PFSK-1 (cell line): ENCODE results near the gene FTSJ1.

ENCODE experiments used
- FOXP2 ChIP-seq: optimal IDR thresholded peaks from 2 replicates; pipeline ENCODE3; 2011; ENCODE audit warnings: borderline replicate concordance, control low read depth, inconsistent platforms; ENCODE audit not compliant: insufficient read depth; ENCODE audit errors: extremely low read length, extremely low read depth
- POLR2AphosphoS5 ChIP-seq: IDR thresholded peaks from 2 replicates; pipeline ENCODE4 v1.6.1; 2012; ENCODE audit warnings: low read depth, mild to moderate bottlenecking, control low read depth, low read length, moderate library complexity
- SIN3A ChIP-seq: IDR thresholded peaks from 2 replicates; pipeline ENCODE4 v1.6.1; 2012; ENCODE audit warnings: mild to moderate bottlenecking, low read length, moderate library complexity, borderline replicate concordance; ENCODE audit not compliant: insufficient read depth
- TAF1 ChIP-seq: IDR thresholded peaks from 2 replicates; pipeline ENCODE4 v1.6.1; 2012; ENCODE audit warnings: low read length, control low read depth, borderline replicate concordance; ENCODE audit not compliant: insufficient read depth
- TF ChIP-seq, protein P1 (sequence below), 2 experiments: IDR thresholded peaks; 2 replicates each; pipeline versions ENCODE4 v1.6.1 to v1.8.0; 2011 to 2012; ENCODE audit warnings: low read depth in 2 of 2, low read length in 2 of 2, control low read depth in 1 of 2, inconsistent platforms in 1 of 2, mild to moderate bottlenecking in 1 of 2, moderate library complexity in 1 of 2; ENCODE audit not compliant: insufficient read depth in 1 of 2

FTSJ1 gene

DNA sequence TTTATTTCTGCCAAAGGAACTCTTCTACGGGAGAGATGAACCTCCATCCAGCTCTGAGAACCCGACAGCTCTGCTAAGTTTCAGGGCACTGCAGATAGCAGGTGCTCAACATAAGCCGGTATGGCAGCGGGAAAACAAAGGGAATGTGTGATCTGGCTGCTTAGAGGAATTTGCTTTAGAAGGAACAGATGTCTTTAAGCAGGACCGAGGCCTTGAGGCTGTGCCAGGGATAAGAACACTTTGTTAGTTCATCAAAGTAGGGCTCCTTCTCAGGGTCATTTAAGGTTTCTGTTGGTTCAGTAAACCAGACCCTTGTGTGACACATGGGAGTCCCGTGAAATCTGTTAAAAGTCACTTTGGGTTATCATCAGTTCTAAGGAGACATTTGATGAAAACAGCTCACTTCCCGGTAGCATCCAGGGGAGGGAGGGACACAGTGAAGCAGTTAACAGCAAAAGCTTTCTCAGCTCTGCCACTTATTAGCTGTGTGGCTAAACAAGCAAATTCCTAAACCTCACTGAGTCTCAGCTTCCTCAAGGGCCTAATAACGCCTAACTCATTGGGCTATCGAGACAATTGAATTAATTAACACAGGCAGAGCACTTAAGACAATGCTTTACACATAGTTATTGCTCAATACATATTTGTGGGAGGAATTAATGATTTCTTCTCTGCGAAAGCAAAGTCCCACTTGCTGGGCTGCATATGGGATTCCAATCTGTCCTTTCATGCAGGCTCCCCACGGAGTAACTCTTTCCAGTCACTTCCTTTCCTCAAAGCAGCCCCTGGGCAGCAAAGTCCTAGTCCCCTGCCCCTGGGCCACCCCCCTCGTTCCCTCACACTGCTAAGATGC, 2.9 kb upstream of the FTSJ1 start:
- TF ChIP-seq POLR2AphosphoS5, result no peak
- no peak for TF ChIP-seq FOXP2
- no peak for TF ChIP-seq SIN3A
- TF ChIP-seq, protein P1, sequence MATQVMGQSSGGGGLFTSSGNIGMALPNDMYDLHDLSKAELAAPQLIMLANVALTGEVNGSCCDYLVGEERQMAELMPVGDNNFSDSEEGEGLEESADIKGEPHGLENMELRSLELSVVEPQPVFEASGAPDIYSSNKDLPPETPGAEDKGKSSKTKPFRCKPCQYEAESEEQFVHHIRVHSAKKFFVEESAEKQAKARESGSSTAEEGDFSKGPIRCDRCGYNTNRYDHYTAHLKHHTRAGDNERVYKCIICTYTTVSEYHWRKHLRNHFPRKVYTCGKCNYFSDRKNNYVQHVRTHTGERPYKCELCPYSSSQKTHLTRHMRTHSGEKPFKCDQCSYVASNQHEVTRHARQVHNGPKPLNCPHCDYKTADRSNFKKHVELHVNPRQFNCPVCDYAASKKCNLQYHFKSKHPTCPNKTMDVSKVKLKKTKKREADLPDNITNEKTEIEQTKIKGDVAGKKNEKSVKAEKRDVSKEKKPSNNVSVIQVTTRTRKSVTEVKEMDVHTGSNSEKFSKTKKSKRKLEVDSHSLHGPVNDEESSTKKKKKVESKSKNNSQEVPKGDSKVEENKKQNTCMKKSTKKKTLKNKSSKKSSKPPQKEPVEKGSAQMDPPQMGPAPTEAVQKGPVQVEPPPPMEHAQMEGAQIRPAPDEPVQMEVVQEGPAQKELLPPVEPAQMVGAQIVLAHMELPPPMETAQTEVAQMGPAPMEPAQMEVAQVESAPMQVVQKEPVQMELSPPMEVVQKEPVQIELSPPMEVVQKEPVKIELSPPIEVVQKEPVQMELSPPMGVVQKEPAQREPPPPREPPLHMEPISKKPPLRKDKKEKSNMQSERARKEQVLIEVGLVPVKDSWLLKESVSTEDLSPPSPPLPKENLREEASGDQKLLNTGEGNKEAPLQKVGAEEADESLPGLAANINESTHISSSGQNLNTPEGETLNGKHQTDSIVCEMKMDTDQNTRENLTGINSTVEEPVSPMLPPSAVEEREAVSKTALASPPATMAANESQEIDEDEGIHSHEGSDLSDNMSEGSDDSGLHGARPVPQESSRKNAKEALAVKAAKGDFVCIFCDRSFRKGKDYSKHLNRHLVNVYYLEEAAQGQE (IDR thresholded peaks at IDR 0.05; ENCODE audit: insufficient read depth in 1 of 2, low read depth in 2 of 2, low read length in 2 of 2), result no peak
- TF ChIP-seq TAF1, result no peak

GRCh38 chrX:48473704-48473990, 2.4 kb upstream of the FTSJ1 start:
- TF ChIP-seq SIN3A, result no peak
- no peak for TF ChIP-seq POLR2AphosphoS5
- TF ChIP-seq, protein P1 (IDR thresholded peaks at IDR 0.05; ENCODE audit: insufficient read depth in 1 of 2, low read depth in 2 of 2, low read length in 2 of 2), result no peak
- TF ChIP-seq TAF1, result no peak
- no peak for TF ChIP-seq FOXP2

- no peak for TF ChIP-seq TAF1
- TF ChIP-seq SIN3A, result no peak
- TF ChIP-seq, protein P1 (IDR thresholded peaks at IDR 0.05; ENCODE audit: insufficient read depth in 1 of 2, low read depth in 2 of 2, low read length in 2 of 2), result no peak
- TF ChIP-seq FOXP2, result no peak
- TF ChIP-seq POLR2AphosphoS5, result no peak
Measured at GRCh38 chrX:48474127-48474526, 1.9 kb upstream of the FTSJ1 start.

GRCh38 chrX:48474581-48474980, 1.4 kb upstream of the FTSJ1 start:
- TF ChIP-seq TAF1 (no peak), FOXP2 (no peak), POLR2AphosphoS5 (no peak), SIN3A (no peak)
- TF ChIP-seq, protein P1 (IDR thresholded peaks at IDR 0.05; ENCODE audit: insufficient read depth in 1 of 2, low read depth in 2 of 2, low read length in 2 of 2), result no peak

GRCh38 chrX:48475296-48475695, 703 bp upstream of the FTSJ1 start:
- TF ChIP-seq SIN3A (no peak), TAF1 (no peak), FOXP2 (no peak), POLR2AphosphoS5 (no peak)
- TF ChIP-seq, protein P1 (IDR thresholded peaks at IDR 0.05; ENCODE audit: insufficient read depth in 1 of 2, low read depth in 2 of 2, low read length in 2 of 2), result no peak
